LNCaP clone FGC (cell line): ENCODE results near the gene UBE3B.
A peak's percentile ranks its signal among the peaks of the same experiment; 100 is the strongest.

Experiments
- DNase-seq: peaks from one replicate; pipeline ENCODE4 v3.0.0-alpha.2; 2011; ENCODE audit warnings: low read depth
- H3K4me3 ChIP-seq: 2 replicates; pipeline ENCODE4 v1.5.1; 2011; ENCODE audit warnings: mild to moderate bottlenecking, low read depth, low read length, control low read depth
- CTCF ChIP-seq: IDR thresholded peaks from 2 replicates; pipeline ENCODE4 v1.5.1; 2012; ENCODE audit warnings: mild to moderate bottlenecking; ENCODE audit not compliant: control insufficient read depth, insufficient read depth; ENCODE audit errors: extremely low read depth

Gene UBE3B

GRCh38 chr12:109482491-109482890, 5.1 kb downstream of the UBE3B start:
- DNase-seq, result no peak
- no peak overlapping the region for H3K4me3 ChIP-seq
- no peak for TF ChIP-seq CTCF

- peak; percentile 13 for DNase-seq
- TF ChIP-seq CTCF, result no peak
- no peak overlapping the region for H3K4me3 ChIP-seq
These were observed 5.5 kb downstream of the UBE3B start for GRCh38 chr12:109482894-109483293.

- TF ChIP-seq CTCF, result no peak
These were observed 5.9 kb downstream of the UBE3B start for GRCh38 chr12:109483346-109483745.

GRCh38 chr12:109485201-109485600, 7.8 kb downstream of the UBE3B start:
- H3K4me3 ChIP-seq, result no peak overlapping the region
- peak; percentile 87 for DNase-seq
- no peak for TF ChIP-seq CTCF

More at GRCh38 chr12:109483346-109483745, 5.9 kb downstream of the UBE3B start:
- H3K4me3 ChIP-seq, result no peak overlapping the region
- no peak for DNase-seq

GRCh38 chr12:109487181-109488050, 10.0 kb downstream of the UBE3B start:
- no peak for TF ChIP-seq CTCF
- DNase-seq, result no peak
- no peak overlapping the region for H3K4me3 ChIP-seq

- no peak for TF ChIP-seq CTCF
- H3K4me3 ChIP-seq, result no peak overlapping the region
- DNase-seq, result no peak
These were observed 10.7 kb downstream of the UBE3B start for GRCh38 chr12:109488051-109488665.
